Measurements from ENCODE around the gene NRARP. TPM values are rescaled to one million over a fixed set of nuclear protein-coding genes. Genes with fewer than 3 reads are reported as not detected.

The NRARP gene
- total RNA-seq, 1 experiment from 2014 or later, result 24.7 TPM

DNA sequence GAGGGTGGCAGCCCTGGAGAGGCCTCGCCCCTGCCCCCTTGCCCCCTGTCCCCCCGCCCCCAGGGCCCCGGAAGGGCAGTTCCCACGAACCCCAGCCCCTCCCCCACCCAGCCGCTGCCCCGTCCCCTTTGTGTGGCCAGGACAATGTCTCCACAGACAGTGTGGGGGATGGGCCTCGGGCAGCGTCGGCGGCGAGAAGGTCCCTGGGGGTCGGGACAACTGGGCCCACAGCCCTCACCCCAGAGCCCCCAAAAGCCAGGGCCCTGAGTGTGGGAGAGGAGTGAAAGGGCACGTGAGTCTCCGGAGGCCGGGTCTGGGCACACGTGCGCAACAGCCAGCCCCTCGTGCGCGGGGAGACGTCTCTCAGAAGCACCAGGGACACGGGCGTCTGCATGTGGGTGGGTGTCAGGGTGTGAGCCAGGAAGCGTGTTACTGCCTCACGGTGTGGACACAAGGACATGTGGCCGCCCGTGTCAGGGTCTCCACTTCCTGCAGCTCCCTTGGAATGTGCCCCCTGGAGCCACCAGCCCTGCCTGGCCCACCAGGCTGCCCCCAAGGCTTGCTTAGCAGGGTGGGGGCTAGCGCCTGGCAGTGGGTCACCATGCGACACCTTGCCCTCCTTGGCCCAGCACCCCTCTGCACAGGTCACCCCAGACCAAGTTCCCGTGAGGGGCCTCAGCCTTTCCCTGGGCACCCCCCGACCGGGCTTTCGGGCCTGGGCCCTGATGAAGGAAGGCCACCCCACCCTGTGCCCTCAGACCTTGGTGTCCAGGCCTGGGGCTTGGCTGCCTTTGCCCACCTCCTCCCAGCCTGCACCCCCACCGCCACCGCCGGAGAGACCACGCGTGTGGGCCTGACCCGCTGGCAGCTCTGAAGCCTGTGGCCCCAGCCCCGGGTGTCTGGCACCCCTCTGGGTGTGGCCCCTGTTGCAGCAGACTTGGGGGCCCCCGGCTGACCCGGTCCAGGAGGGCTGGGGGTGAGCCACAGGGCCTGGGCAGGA is 12.8 kb upstream of the NRARP start:
- H3K36me3 Mint-ChIP-seq (ENCODE audit: insufficient read depth, unreplicated experiment), result no peaks in the 10 kb centered on the region
- H3K4me1 Mint-ChIP-seq (ENCODE audit: low read depth, unreplicated experiment), result no peaks in the 10 kb centered on the region
- Histone ChIP-seq H3K9me3 (no peaks in the 10 kb centered on the region), H3K4me3 (ENCODE audit: low read depth, low read length) (no peak overlapping the region), H3K4me1 (peaks cover 54% of the 10 kb centered on the region), H3K27me3 (replicated peaks; ENCODE audit: control insufficient read depth, insufficient read depth, low read length) (no peaks in the 10 kb centered on the region), H3K36me3 (ENCODE audit: control insufficient read depth, insufficient read depth, low read length) (no peaks in the 10 kb centered on the region)
- BruUV-seq (replicated peaks), result no TSS peak
- POLR2A ChIA-PET, result no interaction called here
- CTCF ChIA-PET, result interaction anchor here (0.7 kb wide), 1 partner anchor 13 kb away, joined by 3 read pairs; the partner anchor contains the start of gene NRARP
- no peaks in the 10 kb centered on the region for H3K27me3 Mint-ChIP-seq (ENCODE audit: insufficient read depth, unreplicated experiment)
- no peak overlapping the region for H3K4me3 Mint-ChIP-seq (ENCODE audit: unreplicated experiment)
- TF ChIP-seq, protein P1, sequence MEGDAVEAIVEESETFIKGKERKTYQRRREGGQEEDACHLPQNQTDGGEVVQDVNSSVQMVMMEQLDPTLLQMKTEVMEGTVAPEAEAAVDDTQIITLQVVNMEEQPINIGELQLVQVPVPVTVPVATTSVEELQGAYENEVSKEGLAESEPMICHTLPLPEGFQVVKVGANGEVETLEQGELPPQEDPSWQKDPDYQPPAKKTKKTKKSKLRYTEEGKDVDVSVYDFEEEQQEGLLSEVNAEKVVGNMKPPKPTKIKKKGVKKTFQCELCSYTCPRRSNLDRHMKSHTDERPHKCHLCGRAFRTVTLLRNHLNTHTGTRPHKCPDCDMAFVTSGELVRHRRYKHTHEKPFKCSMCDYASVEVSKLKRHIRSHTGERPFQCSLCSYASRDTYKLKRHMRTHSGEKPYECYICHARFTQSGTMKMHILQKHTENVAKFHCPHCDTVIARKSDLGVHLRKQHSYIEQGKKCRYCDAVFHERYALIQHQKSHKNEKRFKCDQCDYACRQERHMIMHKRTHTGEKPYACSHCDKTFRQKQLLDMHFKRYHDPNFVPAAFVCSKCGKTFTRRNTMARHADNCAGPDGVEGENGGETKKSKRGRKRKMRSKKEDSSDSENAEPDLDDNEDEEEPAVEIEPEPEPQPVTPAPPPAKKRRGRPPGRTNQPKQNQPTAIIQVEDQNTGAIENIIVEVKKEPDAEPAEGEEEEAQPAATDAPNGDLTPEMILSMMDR (IDR thresholded peaks at IDR 0.05; ENCODE audit: insufficient read depth in 1 of 2, low read depth in 1 of 2, low read length in 1 of 2, severe bottlenecking in 1 of 2, unreplicated experiment in 1 of 2), result no peak
- H3K9me3 Mint-ChIP-seq (ENCODE audit: unreplicated experiment), result no peaks in the 10 kb centered on the region
- DNase-seq, result peak in 1 of 2 experiments; percentile 36
- intact Hi-C loops (cut with micrococcal nuclease; ENCODE audit: unreplicated experiment), result no loop called here
- no peak overlapping the region for H3K27ac Mint-ChIP-seq (ENCODE audit: unreplicated experiment)

DNA sequence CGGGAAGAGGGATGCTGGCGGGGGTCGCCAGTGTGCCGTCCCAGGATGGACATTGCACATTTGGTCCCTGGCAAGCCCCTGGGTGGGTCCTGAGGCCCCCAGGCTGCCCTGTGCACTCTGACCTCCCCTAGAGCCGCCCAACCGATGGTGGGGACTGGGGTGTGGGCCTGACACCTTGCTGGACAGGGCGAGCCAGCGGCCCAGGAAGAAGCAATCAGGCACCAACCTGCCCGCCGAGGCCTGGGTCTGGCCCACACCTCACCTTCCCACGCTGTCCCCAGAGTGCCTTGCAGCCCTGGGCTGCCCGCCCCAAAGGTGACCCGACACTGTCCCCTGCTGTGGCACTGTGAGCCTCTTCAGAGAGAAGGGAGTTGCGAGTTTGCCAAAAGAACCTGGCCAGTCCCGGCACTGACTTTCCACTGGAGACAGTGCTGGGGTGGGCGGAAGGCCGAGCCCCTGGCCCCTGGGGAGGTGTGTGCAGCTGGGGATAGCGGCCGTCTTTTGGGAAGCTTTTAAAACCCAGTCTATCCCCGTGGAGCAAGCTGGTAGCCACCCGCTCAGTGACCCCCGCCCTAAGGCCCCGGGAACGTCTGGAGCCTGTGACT is 12.0 kb upstream of the NRARP start:
- H3K4me1 Mint-ChIP-seq (ENCODE audit: low read depth, unreplicated experiment), result no peaks in the 10 kb centered on the region

More for the DNA sequence above, 12.0 kb upstream of the NRARP start:
- TF ChIP-seq, protein P1 (IDR thresholded peaks at IDR 0.05; ENCODE audit: insufficient read depth in 1 of 2, low read depth in 1 of 2, low read length in 1 of 2, severe bottlenecking in 1 of 2, unreplicated experiment in 1 of 2), result no peak
- peak in 1 of 2 experiments; percentile 43 for DNase-seq
- intact Hi-C loops (cut with micrococcal nuclease; ENCODE audit: unreplicated experiment), result no loop called here
- Mint-ChIP-seq H3K36me3 (ENCODE audit: insufficient read depth, unreplicated experiment) (no peaks in the 10 kb centered on the region), H3K27me3 (ENCODE audit: insufficient read depth, unreplicated experiment) (no peaks in the 10 kb centered on the region), H3K4me3 (ENCODE audit: unreplicated experiment) (no peak overlapping the region), H3K9me3 (ENCODE audit: unreplicated experiment) (no peaks in the 10 kb centered on the region), H3K27ac (ENCODE audit: unreplicated experiment) (no peak overlapping the region)
- peaks cover 54% of the 10 kb centered on the region for H3K4me1 ChIP-seq
- no peaks in the 10 kb centered on the region for H3K36me3 ChIP-seq (ENCODE audit: control insufficient read depth, insufficient read depth, low read length)
- H3K9me3 ChIP-seq, result no peaks in the 10 kb centered on the region
- ChIA-PET CTCF (interaction anchor here (0.7 to 1.7 kb wide), 2 partner anchors 12 kb away, joined by 3 to 7 read pairs; partner anchors contain the start of gene NRARP), POLR2A (interaction anchor here (1.3 kb wide), 1 partner anchor 12 kb away, joined by 4 read pairs; the partner anchor contains the start of gene NRARP)
- no TSS peak for BruUV-seq (replicated peaks)
- H3K4me3 ChIP-seq (ENCODE audit: low read depth, low read length), result no peak overlapping the region
- no peaks in the 10 kb centered on the region for H3K27me3 ChIP-seq (replicated peaks; ENCODE audit: control insufficient read depth, insufficient read depth, low read length)

All from Caco-2 (cell line).